DMS53 (cell line): Measurements from ENCODE around the gene CSE1L.
"Not testable (repeated sequence)": the region's sequence is repeated elsewhere in the genome, so short reads cannot be mapped to it uniquely, and the experiment has no call there.

ENCODE experiments used
- DNase-seq: peaks from one replicate; lab custom pipeline; 2025; lab: John Stamatoyannopoulos, UW

The CSE1L gene

DNA sequence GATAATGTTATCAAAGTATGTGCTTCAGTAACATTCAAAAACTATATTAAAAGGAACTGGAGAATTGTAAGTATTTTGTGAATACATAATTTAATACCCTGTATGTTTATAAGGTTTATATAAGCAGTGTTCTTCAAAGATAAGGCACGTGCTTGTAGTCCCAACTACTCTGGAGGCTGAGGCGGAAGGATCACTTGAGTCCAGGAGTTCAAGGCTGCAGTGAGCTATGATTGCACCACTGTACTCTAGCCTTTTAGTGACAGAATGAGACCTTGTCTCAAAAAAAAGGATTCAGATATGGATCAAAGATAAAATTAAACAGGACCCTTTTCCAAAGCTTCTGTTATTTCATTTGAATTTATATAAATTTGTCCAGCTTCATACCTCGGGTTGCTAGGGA is 17.2 kb downstream of the CSE1L start:
- no peak for DNase-seq

DNA sequence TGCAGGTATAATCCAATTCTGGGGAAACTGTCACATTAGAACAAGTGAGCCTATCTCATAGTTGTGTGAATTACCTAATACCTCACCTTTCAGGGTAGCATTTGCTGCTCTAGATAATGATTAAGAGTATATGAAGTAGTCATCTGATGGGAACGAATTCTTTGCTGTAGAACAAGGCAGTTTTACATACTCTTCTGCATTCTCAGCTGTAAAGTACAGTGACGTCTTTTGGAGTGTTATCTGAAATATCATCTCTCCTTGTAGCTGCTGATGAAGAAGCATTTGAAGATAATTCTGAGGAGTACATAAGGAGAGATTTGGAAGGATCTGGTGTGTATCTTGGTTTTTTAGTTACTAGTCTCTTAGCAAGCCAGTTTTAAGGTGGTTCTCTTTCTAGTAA is 28.4 kb downstream of the CSE1L start:
- no peak for DNase-seq

DNA sequence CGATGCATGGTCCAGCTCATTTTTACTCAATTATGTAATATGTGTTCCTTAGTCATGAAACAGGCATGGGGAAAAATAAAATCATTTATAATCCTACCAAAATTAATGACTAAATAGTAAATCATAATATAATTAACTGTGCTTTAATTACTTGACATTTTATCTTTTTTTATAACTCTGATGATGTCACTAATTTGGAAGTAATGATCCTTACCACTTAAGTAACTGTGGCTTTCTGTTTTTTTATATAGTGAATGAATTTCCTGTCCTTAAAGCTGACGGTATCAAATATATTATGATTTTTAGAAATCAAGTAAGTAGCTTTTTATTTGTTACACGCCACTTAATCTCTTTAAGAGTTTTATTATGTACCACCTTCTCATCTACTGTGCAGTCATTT is 32.2 kb downstream of the CSE1L start:
- no peak for DNase-seq

GRCh38 chr20:49082295-49082694 is 36.2 kb downstream of the CSE1L start:
- not testable (repeated sequence) for DNase-seq

- DNase-seq, result no peak
Measured at GRCh38 chr20:49091104-49091503, 45.0 kb downstream of the CSE1L start.

GRCh38 chr20:49091762-49092161 is 45.6 kb downstream of the CSE1L start:
- no peak for DNase-seq

DNA sequence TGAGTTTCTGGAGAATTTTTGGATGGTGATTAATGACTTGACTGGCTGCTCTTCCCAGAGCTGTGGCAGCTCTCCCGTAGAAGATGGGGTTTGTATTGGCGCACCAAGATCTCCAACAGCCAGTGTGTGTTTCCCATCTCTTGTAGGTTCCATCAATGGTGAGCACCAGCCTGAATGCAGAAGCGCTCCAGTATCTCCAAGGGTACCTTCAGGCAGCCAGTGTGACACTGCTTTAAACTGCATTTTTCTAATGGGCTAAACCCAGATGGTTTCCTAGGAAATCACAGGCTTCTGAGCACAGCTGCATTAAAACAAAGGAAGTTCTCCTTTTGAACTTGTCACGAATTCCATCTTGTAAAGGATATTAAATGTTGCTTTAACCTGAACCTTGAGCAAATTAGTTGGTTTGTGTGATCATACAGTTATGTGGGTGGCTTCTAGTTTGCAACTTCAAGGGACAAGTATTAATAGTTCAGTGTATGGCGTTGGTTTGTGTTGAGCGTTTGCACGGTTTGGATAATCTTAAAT is 50.2 kb downstream of the CSE1L start:
- no peak for DNase-seq

DNA sequence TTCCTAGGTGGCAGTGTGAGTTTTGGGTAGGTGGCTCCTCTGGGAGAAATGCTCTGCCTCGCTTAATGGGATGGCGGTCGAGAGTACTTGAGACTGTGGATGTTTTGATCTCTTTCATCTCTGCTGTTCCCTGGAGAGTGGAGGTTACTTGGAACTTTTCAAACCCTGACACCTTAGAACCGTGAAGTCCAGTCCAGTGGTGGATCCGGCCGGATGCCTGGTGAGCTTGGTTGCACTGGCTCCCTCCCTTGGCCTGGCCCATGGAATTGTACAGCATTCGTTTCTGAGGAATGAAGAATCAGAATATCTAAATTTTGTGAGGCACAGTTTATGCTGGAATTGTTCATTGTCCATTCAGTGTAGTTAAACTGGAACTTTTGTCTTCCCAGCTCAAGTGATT is 51.0 kb downstream of the CSE1L start:
- DNase-seq, result no peak

DNA sequence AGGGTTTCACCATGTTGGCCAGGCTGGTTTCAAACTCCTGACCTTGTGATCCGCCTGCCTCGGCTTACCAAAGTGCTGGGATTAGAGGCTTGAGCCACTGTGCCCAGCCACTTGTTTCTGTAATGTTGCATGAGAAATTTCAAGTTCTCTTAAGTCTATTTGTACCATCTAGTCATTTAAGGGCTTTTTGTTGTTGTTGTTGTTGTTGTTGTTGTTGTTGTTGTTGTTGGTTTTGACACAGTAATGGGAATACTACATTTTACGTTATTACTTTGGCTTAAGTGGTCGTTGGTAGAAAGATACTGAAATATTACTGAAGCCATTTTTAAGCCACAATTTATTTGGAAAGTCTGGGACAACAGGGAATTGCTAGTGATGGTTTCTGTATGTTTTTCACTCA is 52.0 kb downstream of the CSE1L start:
- no peak for DNase-seq

DNA sequence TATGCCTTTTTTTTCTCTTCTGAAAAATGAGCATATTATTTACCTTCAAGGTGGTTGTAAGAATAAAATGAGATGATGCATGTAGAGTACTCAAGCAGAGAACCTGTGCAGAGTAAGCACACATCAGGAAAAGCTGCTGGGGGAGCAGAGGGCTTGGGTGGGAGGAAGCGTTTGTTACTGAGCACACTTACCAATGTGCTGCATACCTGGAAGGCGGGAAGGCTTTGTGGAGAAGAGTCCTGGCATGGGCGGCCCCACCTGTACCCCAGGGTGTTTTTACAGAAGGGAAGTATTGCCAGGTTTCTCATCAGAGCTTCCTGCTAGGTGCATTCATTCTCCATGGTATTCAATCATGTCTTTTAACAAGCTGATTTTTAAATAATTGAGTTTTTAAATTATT is 52.9 kb downstream of the CSE1L start:
- DNase-seq, result no peak

DNA sequence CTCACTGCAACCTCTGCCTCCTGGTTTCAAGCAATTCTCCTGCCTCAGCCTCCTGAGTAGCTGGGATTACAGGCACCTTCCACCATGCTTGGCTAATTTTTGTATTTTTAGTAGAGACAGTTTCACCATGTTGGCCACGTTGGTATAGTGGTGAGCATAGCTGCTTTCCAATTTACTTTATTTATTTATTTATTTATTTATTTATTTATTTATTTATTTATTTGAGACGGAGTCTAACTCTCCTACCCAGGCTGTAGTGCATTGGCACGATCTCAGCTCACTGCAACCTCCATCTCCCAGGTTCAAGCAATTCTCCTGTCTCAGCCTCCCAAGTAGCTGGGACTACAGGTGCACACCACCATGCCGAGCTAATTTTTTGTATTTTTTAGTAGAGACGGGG is 54.2 kb downstream of the CSE1L start:
- DNase-seq, result not testable (repeated sequence)

DNA sequence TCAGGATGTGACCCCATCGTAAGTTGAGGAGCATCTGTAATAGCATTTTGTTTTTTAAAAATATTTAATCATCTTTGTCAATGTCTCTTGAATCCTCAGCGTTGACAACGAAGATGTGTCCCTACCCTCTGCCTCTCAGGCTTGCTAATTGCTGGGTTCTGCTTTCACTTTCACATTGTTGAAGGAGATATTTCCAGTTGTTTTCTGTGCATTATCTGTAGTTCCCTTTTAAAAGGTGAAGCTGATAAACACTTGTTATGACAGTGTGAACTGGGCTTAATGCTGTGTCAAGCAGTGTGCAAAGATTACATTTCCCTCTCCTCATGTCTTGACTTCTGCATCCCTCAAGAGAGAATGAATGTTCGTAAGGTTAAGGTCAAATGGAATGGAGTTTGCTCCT is 54.9 kb downstream of the CSE1L start:
- no peak for DNase-seq

DNA sequence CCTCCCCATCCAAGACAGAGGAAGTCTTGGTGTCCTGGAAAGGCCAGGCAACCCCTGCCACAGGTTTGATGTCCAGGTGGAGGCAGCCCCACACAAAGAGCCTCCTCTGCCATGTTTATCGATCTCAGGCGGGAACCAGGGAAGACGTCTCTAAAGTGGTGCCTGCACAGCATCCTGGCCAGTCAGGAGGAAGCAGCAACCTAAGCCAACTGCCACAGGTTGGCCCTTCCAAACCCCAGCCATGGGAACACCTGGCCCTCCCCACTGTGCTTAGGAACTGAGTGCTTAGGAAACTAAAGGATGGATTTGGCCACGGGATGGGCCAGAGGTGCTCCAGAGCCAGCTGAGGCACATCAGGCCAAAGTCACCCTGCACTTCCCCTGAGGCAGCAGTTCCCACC is 56.9 kb downstream of the CSE1L start:
- DNase-seq, result no peak

GRCh38 chr20:49103647-49104364 is 57.7 kb downstream of the CSE1L start:
- no peak for DNase-seq

- no peak for DNase-seq
Measured at GRCh38 chr20:49104365-49104648, 58.2 kb downstream of the CSE1L start.

DNA sequence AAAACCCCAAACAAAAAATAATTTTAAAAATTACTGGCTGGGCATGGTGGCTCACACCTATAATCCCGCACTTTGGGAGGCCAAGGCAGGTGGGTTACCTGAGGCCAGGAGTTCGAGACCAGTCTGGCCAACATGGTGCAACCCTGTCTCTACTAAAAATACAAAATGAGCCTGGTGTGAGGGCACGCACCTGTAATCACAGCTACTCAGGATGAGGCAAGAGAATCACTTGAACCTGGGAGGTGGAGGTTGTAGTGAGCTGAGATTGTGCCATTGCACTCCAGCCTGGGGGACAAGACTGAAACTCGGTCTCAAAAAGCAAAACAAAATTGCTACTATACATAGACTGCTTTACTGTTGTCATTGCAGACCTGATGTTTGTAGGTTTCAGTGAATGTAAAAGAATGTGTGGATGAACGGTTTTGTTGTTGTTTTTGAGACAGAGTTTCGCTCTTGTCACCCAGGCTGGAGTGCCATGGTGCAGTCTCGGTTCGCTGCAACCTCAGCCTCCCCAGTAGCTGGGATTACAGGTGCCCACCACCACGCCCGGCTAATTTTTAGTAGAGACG is 59.0 kb downstream of the CSE1L start:
- DNase-seq, result not testable (repeated sequence)

DNA sequence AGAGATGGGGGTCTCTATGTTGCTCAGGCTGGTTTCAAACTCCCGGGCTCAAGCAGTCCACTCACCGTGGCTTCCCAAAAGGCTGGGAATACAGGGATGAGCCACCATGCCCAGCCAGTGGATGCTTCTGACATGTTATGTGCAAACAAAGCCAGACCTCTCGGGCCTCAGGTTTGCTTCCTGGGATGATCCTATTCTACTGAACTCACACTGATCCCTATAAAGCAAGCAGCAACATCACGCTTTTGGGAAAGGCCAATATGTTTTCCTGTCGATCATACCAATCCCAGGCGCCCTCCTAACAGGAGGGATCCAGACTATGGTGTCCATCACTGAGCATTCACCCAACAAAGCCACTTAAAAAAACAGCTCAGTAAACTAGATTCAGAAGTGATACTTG is 60.2 kb downstream of the CSE1L start:
- no peak for DNase-seq

DNA sequence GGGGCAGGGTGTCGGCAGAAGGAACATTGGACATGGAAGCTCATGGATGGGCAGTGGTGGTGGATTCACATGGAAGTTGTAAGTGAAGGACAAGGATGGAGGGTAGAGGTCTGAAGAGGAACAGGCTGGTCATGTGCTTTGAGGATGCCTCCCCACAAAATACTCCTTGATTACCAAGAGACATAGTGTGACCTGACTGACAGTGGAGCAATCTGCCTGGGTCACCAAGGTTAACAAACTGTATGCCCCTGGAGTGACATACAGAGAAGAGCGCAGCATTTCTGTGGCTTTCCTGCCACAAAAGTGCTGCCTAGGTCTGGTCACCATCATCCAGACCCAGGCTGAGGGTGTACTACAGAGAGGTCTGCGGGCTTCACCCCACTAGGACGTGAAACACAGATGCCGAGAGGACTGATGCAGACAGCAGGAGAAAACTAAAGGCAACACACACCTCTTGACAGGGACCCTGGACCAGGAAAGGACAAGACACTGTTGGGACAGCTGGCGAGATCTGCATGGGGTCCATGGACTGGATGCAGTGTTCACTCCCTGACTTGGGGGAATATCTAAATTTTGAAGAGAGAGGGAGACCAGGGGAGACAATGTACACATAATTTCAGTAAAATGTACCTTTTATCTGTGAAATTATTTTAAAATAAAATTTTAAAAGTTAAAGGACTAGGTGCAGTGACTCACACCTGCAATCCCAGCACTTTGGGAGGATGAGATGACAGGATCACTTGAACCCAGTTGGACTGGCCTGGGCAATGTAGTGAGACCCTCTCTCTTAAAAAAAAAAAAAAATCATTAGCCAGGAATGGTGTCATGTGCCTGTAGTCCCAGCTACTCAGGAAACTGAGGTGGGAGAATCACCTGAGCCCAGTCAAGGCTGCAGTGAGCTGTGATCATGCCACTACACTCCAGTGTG is 64.9 kb downstream of the CSE1L start:
- no peak for DNase-seq

DNA sequence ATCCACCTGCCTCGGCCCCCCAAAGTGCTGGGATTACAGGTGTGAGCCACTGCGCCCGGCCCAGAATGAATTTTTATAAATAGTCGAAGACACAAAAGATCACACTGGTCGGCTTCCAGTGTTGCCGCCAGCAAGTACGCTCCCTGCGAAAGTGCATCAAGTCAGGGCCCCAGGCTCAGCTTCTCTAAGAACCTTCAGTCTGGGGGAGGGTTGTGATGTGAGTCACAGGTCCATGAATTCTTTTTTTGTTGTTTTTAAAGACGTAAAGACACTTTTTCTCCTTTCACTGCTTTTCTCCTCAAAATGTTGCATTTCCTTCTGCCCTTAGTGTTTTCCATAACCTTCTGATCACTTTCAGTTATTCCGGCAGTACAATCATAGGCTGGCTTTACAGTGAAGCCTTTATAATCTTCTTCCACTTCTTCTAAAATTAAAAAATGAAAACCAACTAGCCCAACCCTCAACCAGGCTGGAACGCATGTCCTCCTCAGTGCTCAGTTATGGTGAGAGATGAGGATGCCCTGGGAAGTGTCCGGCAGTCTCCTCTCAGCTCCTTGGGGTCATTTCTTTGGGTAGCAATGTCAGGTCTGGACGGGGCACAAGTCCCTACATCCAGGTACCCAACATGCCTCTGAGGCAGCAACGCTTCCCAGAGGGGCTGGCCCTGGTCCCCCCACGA is 66.6 kb downstream of the CSE1L start:
- DNase-seq, result no peak

DNA sequence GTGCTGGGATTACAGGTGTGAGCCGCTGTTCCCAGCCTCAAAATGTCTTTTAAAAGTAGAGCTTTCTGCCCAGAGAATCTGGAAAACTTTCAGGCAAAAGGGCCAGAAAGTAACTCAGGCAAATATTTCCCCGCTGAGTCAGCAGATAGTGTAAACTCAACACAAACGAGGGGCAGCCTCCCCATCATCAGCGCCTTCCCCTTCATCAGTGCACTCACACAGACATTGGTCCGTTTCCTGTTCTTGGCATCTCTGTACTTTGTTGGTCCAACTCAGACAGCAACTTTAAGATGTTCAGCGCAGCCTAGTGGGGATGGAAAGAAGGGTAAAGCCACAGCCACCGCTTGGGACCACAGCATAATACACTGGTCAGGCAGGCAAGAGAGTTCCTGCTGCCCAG is 69.5 kb downstream of the CSE1L start:
- DNase-seq, result no peak

DNA sequence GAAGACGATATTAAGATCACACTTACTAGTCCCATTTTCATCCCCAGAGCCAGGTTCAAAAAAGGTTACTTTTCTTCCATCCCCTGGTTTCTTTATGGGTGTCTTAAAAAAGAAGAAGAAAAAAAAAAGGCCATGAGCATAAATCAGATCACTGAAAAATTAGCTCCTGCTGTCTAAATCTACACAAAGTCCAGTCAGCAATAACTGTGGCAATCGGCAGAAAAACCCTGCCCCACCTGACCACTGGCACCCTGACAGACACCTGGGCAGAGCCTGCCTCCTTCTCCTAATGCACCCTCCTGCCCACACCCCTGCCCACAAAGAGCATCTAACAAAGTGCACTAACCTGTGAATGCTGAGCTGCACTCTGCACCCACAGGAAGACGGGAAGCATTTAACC is 72.2 kb downstream of the CSE1L start:
- DNase-seq, result no peak

GRCh38 chr20:49119988-49120387 is 73.9 kb downstream of the CSE1L start:
- no peak for DNase-seq
